A673 (cell line): ENCODE results near the gene BMF. TPM values are rescaled to one million over a fixed set of nuclear protein-coding genes. Genes with fewer than 3 reads are reported as not detected.

Source experiments
- BruUV-seq: library from RNA; stranded (reverse); fragments of 400-500 nt; replicated peaks from 2 replicates; lab custom pipeline; 2021; lab: Mats Ljungman, UMichigan
- CTCF ChIA-PET: fragments of 300-600 bp; sonication (Branson Sonifier 250); formaldehyde crosslinking; loops from one replicate; lab custom pipeline; 2022; ENCODE audit warnings: antibody characterized with exemption; lab: Charles Lee
- POLR2A ChIA-PET: fragments of 300-600 bp; sonication (Branson Sonifier 250); formaldehyde crosslinking; loops from one replicate; lab custom pipeline; 2022; ENCODE audit warnings: antibody characterized with exemption; ENCODE audit not compliant: low non-redundant PET; lab: Charles Lee
- DNase-seq: peaks from one replicate; pipeline ENCODE4 v3.0.0-alpha.2; 2015; ENCODE audit warnings: low spot score
- H3K27ac ChIP-seq: fragments of 200-600 bp; sonication (generic); 2 replicates; pipeline ENCODE4 v1.5.1; 2016; ENCODE audit warnings: mixed run types, low read depth, mild to moderate bottlenecking, mixed read lengths, antibody characterized with exemption, low read length; ENCODE audit not compliant: poor library complexity, severe bottlenecking
- H3K27me3 ChIP-seq: fragments of 200-600 bp; sonication (generic); replicated peaks from 2 replicates; pipeline ENCODE4 v1.6.1; 2017; ENCODE audit warnings: mixed run types, low read depth, mild to moderate bottlenecking, mixed read lengths, antibody characterized with exemption, low read length; ENCODE audit not compliant: insufficient read depth, poor library complexity
- H3K36me3 ChIP-seq: fragments of 200-600 bp; sonication (generic); 2 replicates; pipeline ENCODE4 v1.6.1; 2016; ENCODE audit warnings: mixed run types, mild to moderate bottlenecking, mixed read lengths, antibody characterized with exemption, low read length; ENCODE audit not compliant: insufficient read depth, poor library complexity, severe bottlenecking
- H3K4me1 ChIP-seq: fragments of 200-600 bp; sonication (generic); 2 replicates; pipeline ENCODE4 v1.6.1; 2017; ENCODE audit warnings: mixed run types, mild to moderate bottlenecking, mixed read lengths, antibody characterized with exemption, low read length; ENCODE audit not compliant: insufficient read depth, poor library complexity, severe bottlenecking
- H3K4me3 ChIP-seq: fragments of 200-600 bp; sonication (generic); 2 replicates; pipeline ENCODE4 v1.5.1; 2016; ENCODE audit warnings: low read depth, mixed run types, mild to moderate bottlenecking, mixed read lengths, low read length; ENCODE audit not compliant: poor library complexity, severe bottlenecking
- H3K9me3 ChIP-seq: fragments of 200-600 bp; sonication (generic); 2 replicates; pipeline ENCODE4 v1.6.1; 2016; ENCODE audit warnings: mixed run types, low read depth, mild to moderate bottlenecking, mixed read lengths, antibody characterized with exemption, low read length; ENCODE audit not compliant: poor library complexity, severe bottlenecking
- CTCF ChIP-seq: fragments of 300-800, 200-600 bp; sonication (generic); conservative IDR thresholded peaks from 2 replicates; pipeline ENCODE4 v1.5.1; 2017; ENCODE audit warnings: low read depth, mild to moderate bottlenecking, antibody characterized with exemption, low read length, moderate library complexity, mixed read lengths
- EZH2 ChIP-seq: fragments of 200-600 bp; sonication (generic); IDR thresholded peaks from 2 replicates; pipeline ENCODE4 v1.6.1; 2017; ENCODE audit warnings: borderline replicate concordance, low read depth, mild to moderate bottlenecking, mixed read lengths, antibody characterized with exemption, low read length; ENCODE audit not compliant: poor library complexity, severe bottlenecking
- intact Hi-C: fragments of 100-400 bp; cut with micrococcal nuclease; formaldehyde crosslinking; loops from one replicate; pipeline ENCODE4 v1.10.0; 2022; ENCODE audit not compliant: unreplicated experiment
- total RNA-seq: library from RNA; stranded (reverse); gene quantifications from 2 replicates; pipeline ENCODE4 v1.2.3, GENCODE V29; 2021

The BMF gene
- total RNA-seq, 1 experiment from 2014 or later: 18.5 TPM

- peaks cover 93% of the 10 kb centered on the region for H3K4me1 ChIP-seq
- no peaks in the 10 kb centered on the region for H3K9me3 ChIP-seq
- POLR2A ChIA-PET: interaction anchor here (0.7 kb wide), 1 partner anchor 54 kb away, joined by 22 read pairs; no protein-coding TSS in a partner anchor
- DNase-seq: no peak
- H3K27ac ChIP-seq: peak overlapping the region; percentile 55
- H3K36me3 ChIP-seq: peaks cover 3% of the 10 kb centered on the region
- CTCF ChIA-PET: no interaction called here
- TF ChIP-seq CTCF (no peak), EZH2 (no peak)
- H3K27me3 ChIP-seq: no peaks in the 10 kb centered on the region
- H3K4me3 ChIP-seq: no peak overlapping the region
- intact Hi-C loops: no loop called here
- BruUV-seq: no TSS peak
Observed at GRCh38 chr15:40100947-40101905, 7.5 kb downstream of the BMF start.

- Histone ChIP-seq H3K27ac (peak overlapping the region; percentile 55), H3K9me3 (no peaks in the 10 kb centered on the region), H3K36me3 (peaks cover 3% of the 10 kb centered on the region), H3K27me3 (no peaks in the 10 kb centered on the region), H3K4me3 (no peak overlapping the region), H3K4me1 (peaks cover 93% of the 10 kb centered on the region)
- TF ChIP-seq EZH2 (no peak), CTCF (no peak)
- POLR2A ChIA-PET: no interaction called here
- BruUV-seq: no TSS peak
- intact Hi-C loops: no loop called here
- DNase-seq: no peak
- CTCF ChIA-PET: no interaction called here
Observed at GRCh38 chr15:40100123-40100946, 8.3 kb downstream of the BMF start.

GRCh38 chr15:40098489-40099261 is 10.0 kb downstream of the BMF start:
- peak overlapping the region; percentile 73 for H3K27ac ChIP-seq
- no TSS peak for BruUV-seq

More at GRCh38 chr15:40098489-40099261, 10.0 kb downstream of the BMF start:
- POLR2A ChIA-PET: no interaction called here
- DNase-seq: peak; percentile 71
- peaks cover 3% of the 10 kb centered on the region for H3K36me3 ChIP-seq
- peaks cover 88% of the 10 kb centered on the region for H3K4me1 ChIP-seq
- TF ChIP-seq CTCF (no peak), EZH2 (no peak)
- no peaks in the 10 kb centered on the region for H3K9me3 ChIP-seq
- H3K27me3 ChIP-seq: no peaks in the 10 kb centered on the region
- CTCF ChIA-PET: interaction anchor here (0.7 to 2.0 kb wide), 3 partner anchors 8 to 341 kb away, joined by 4 to 5 read pairs (median 5); partner anchors contain the start of gene BMF
- intact Hi-C loops: no loop called here
- no peak overlapping the region for H3K4me3 ChIP-seq
